Fibroblast of lung (primary cell): ENCODE measurements around the gene DIS3L2. TPM values are rescaled to one million over a fixed set of nuclear protein-coding genes. Genes with fewer than 3 reads are reported as not detected.
"Not testable (repeated sequence)": the region's sequence is repeated elsewhere in the genome, so short reads cannot be mapped to it uniquely, and the experiment has no call there.

Experiments used
- DNase-seq, 2 donors: peaks; one replicate each; pipeline versions ENCODE4 v3.0.0 to v3.0.0-alpha.2; 2010; ENCODE audit warnings: low read depth in 2 of 2
- H2AFZ ChIP-seq: 2 replicates; pipeline ENCODE4 v1.5.1; 2012; ENCODE audit warnings: low read length, control low read depth, inconsistent platforms
- H3K27ac ChIP-seq: 2 replicates; pipeline ENCODE4 v1.5.1; 2011; ENCODE audit warnings: low read length, control low read depth; ENCODE audit not compliant: insufficient read depth
- H3K27me3 ChIP-seq: 2 replicates; pipeline ENCODE4 v1.5.1; 2011; ENCODE audit warnings: mild to moderate bottlenecking, low read length; ENCODE audit not compliant: control insufficient read depth, insufficient read depth
- H3K36me3 ChIP-seq: 2 replicates; pipeline ENCODE4 v1.5.1; 2011; ENCODE audit warnings: low read length; ENCODE audit not compliant: control insufficient read depth, insufficient read depth
- H3K4me1 ChIP-seq: 2 replicates; pipeline ENCODE4 v1.5.1; 2011; ENCODE audit warnings: low read length; ENCODE audit not compliant: control insufficient read depth, insufficient read depth; ENCODE audit errors: extremely low read depth
- H3K4me2 ChIP-seq: 2 replicates; pipeline ENCODE4 v1.5.1; 2011; ENCODE audit warnings: low read length, control low read depth; ENCODE audit not compliant: insufficient read depth; ENCODE audit errors: extremely low read depth
- H3K4me3 ChIP-seq, 4 experiments: fragments of 200-600 bp in 1 of 4; sonication (generic) in 1 of 4; replicated peaks in 1 of 4; 2 replicates each; pipeline ENCODE4 v1.5.1; 2011 to 2016; ENCODE audit warnings: low read length in 4 of 4, low read depth in 3 of 4, mild to moderate bottlenecking in 3 of 4, control low read depth in 2 of 4, inconsistent platforms in 1 of 4, mixed read lengths in 1 of 4; ENCODE audit not compliant: insufficient read depth in 1 of 4; ENCODE audit errors: control extremely low read depth in 1 of 4
- H3K79me2 ChIP-seq: 2 replicates; pipeline ENCODE4 v1.5.1; 2012; ENCODE audit warnings: mild to moderate bottlenecking, low read length, inconsistent platforms; ENCODE audit not compliant: control insufficient read depth, insufficient read depth
- H3K9ac ChIP-seq: 2 replicates; pipeline ENCODE4 v1.5.1; 2011; ENCODE audit warnings: mild to moderate bottlenecking, low read length, control low read depth; ENCODE audit not compliant: insufficient read depth
- H3K9me3 ChIP-seq: 2 replicates; pipeline ENCODE4 v1.5.1; 2012; ENCODE audit warnings: low read depth, low read length; ENCODE audit not compliant: control insufficient read depth, insufficient read depth
- H4K20me1 ChIP-seq: 2 replicates; pipeline ENCODE4 v1.5.1; 2011; ENCODE audit warnings: low read length; ENCODE audit not compliant: control insufficient read depth, insufficient read depth; ENCODE audit errors: extremely low read depth
- EZH2 ChIP-seq: IDR thresholded peaks from 2 replicates; pipeline ENCODE4 v1.5.1; 2012; ENCODE audit warnings: low read length, control low read depth, mild to moderate bottlenecking; ENCODE audit errors: missing control alignments
- polyA plus RNA-seq, 2 donors: library from polyadenylated mRNA; depleted of rRNA in 1 of 2; stranded (reverse) in 1 of 2; unstranded in 1 of 2; fragments of >200 nt; gene quantifications; 2 replicates each; pipeline ENCODE4 v1.2.1, GENCODE V29; 2011 to 2012; ENCODE audit warnings: missing spikeins in 1 of 2
- total RNA-seq: library from RNA; depleted of rRNA; stranded (reverse); fragments of >200 nt; gene quantifications from 2 replicates; pipeline ENCODE4 v1.2.1, GENCODE V29; 2014
- TF ChIP-seq, protein P1 (sequence below), 2 donors: IDR thresholded peaks in 1 of 2; conservative IDR thresholded peaks in 1 of 2; 1 replicate in 1 of 2; 2 replicates in 1 of 2; pipeline ENCODE4 v1.5.1; 2011 to 2012; ENCODE audit warnings: low read length in 2 of 2, control low read depth in 1 of 2, inconsistent platforms in 1 of 2, low read depth in 1 of 2, mild to moderate bottlenecking in 1 of 2

The DIS3L2 gene
- total and polyA plus RNA-seq, 2 donors (not counting 1 experiment from before 2014, with no cell fraction given): 5.2 to 15.2 TPM

DNA sequence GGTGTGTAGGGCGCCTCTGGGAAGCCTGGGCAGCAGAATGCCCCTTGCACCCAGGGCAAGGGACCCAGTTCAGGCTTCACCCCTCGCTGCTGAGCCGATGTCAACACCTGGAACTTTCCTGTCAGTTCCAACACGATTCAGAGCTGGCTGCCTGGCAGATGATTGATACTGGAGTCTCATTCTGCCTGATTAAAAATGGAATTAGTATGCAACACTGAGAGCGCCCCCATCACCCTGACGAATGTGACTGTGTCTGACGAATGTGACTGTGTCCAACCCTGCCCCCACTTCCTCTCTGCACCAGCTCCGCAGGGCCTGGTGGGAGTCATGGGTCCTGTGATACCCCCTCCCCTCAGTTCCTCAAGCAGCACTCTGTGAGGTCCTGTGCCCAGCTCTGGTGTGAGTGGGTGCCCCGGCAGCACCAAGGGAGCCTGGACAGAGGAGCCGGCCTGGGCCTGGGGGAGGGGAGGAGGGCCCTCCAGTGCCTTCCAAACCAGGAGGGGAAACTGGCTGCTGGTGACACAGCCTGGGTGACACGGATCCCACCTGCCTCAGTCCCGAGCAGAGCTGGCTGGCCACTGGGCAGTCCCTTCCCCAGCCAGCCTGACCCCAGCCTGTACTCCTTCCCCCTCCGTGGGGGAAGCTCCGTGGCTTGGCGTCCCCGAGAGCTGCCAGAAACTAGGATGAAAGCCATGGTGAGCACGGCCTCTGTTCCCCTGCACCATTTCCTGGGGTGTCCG lies 375.6 kb downstream of the DIS3L2 start:
- Histone ChIP-seq H3K9me3 (no peaks in the 10 kb centered on the region), H3K4me1 (no peaks in the 10 kb centered on the region), H2AFZ (no peak overlapping the region), H4K20me1 (no peaks in the 10 kb centered on the region), H3K27ac (no peak overlapping the region), H3K79me2 (no peaks in the 10 kb centered on the region), H3K9ac (no peak overlapping the region), H3K4me3 (no peak overlapping the region), H3K4me2 (no peak overlapping the region), H3K27me3 (no peaks in the 10 kb centered on the region), H3K36me3 (no peaks in the 10 kb centered on the region)
- no peak for DNase-seq
- TF ChIP-seq, protein P1, sequence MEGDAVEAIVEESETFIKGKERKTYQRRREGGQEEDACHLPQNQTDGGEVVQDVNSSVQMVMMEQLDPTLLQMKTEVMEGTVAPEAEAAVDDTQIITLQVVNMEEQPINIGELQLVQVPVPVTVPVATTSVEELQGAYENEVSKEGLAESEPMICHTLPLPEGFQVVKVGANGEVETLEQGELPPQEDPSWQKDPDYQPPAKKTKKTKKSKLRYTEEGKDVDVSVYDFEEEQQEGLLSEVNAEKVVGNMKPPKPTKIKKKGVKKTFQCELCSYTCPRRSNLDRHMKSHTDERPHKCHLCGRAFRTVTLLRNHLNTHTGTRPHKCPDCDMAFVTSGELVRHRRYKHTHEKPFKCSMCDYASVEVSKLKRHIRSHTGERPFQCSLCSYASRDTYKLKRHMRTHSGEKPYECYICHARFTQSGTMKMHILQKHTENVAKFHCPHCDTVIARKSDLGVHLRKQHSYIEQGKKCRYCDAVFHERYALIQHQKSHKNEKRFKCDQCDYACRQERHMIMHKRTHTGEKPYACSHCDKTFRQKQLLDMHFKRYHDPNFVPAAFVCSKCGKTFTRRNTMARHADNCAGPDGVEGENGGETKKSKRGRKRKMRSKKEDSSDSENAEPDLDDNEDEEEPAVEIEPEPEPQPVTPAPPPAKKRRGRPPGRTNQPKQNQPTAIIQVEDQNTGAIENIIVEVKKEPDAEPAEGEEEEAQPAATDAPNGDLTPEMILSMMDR (conservative IDR thresholded peaks at IDR 0.05 in 1 of 2, IDR thresholded peaks at IDR 0.05 in 1 of 2; ENCODE audit: low read depth in 1 of 2, low read length in 2 of 2): no peak
- no peak for TF ChIP-seq EZH2

DNA sequence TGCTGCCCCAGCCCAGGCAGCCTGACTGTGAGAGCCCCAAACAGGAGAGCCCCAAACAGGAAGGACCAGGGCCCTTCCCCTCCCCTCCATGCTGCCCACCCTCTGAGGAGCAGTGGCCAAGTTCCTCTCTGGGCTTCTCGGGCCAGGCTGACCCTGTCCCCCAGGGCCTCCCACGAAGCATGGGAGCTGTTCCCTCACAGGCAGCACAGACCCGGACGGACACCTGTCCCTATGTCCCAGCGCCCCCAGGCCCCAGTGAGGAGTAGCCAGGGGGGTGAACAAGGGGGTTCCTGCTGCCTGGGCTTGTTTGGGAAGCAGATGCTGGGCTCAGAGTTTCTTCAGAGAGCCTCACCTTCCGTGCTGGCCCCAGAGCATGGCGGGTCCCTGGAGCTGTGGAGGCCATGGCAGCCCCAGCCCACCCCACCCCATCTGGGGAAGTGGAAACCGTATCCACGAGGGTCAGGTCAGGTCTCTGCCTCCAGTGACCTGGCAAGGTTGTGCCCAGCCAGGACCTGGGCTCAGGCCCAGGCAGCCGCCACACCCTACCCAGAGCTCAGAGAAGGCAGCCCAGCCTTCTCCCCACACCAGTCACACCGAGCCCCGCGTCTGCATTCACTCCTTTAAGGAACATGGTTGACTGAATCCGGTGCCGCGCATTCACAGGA lies 376.7 kb downstream of the DIS3L2 start:
- DNase-seq: not testable (repeated sequence)

DNA sequence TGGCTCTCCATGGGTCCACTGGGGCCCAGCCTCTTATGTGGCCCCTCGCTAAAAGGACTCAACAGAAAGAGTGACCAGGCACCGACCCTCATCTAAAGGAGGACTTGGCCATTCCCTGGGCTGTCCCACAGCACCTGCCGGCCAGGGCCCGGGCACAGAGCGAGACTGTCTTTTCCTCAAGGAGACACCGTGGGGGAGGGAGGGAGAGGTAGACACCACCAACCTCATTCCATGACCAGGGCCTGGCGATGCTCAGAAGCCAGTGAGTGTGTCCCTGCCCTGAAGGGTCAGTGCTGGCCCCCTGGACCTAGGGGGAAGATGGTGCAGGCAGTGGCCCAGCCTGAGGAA lies 377.2 kb downstream of the DIS3L2 start:
- H4K20me1 ChIP-seq: no peaks in the 10 kb centered on the region
- H3K4me1 ChIP-seq: no peaks in the 10 kb centered on the region
- H3K9me3 ChIP-seq: no peaks in the 10 kb centered on the region
- no peak for DNase-seq
- TF ChIP-seq EZH2: no peak
- TF ChIP-seq, protein P1 (conservative IDR thresholded peaks at IDR 0.05 in 1 of 2, IDR thresholded peaks at IDR 0.05 in 1 of 2; ENCODE audit: low read depth in 1 of 2, low read length in 2 of 2): no peak
- no peaks in the 10 kb centered on the region for H3K27me3 ChIP-seq
- no peak overlapping the region for H3K4me2 ChIP-seq
- H3K79me2 ChIP-seq: no peaks in the 10 kb centered on the region
- no peak overlapping the region for H3K4me3 ChIP-seq
- no peak overlapping the region for H2AFZ ChIP-seq
- H3K36me3 ChIP-seq: no peaks in the 10 kb centered on the region
- H3K9ac ChIP-seq: no peak overlapping the region
- H3K27ac ChIP-seq: no peak overlapping the region

More for the DNA sequence above, 376.7 kb downstream of the DIS3L2 start:
- not testable (repeated sequence) for H3K4me3 ChIP-seq, H3K4me1 ChIP-seq, H3K27me3 ChIP-seq, H2AFZ ChIP-seq, H3K79me2 ChIP-seq, H3K27ac ChIP-seq, H3K36me3 ChIP-seq, H3K9ac ChIP-seq, H3K4me2 ChIP-seq, H4K20me1 ChIP-seq, H3K9me3 ChIP-seq
